ENCODE data around the gene GAN.
"Not testable (repeated sequence)": the region's sequence is repeated elsewhere in the genome, so short reads cannot be mapped to it uniquely, and the experiment has no call there.

GAN gene

GRCh38 chr16:81310045-81310644 lies 4.6 kb upstream of the GAN start:
- no peak for DNase-seq

- no peak for DNase-seq
Observed at GRCh38 chr16:81311762-81312161, 3.0 kb upstream of the GAN start.

- DNase-seq = no peak
Observed at GRCh38 chr16:81313701-81314602, 810 bp upstream of the GAN start.

GRCh38 chr16:81315271-81316175 lies 761 bp downstream of the GAN start:
- DNase-seq = no peak

DNA sequence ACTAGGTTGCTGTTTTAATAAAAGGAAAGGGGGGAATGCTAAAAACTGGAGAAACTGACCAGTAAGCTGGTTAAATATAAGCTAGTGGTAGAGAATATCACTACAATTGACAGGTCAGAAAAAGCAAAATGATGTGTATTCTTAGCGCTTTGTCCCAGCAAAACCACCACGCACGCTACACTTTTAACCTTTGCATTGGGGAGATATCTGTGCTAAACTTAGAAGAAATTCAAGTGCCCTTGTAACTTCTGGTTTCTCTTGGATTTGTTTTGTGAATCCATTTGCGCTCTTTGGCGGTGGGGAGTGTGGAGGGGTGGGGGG lies 1.4 kb downstream of the GAN start:
- no peak for DNase-seq

- DNase-seq = no peak
Observed at GRCh38 chr16:81318711-81319110, 3.9 kb downstream of the GAN start.

DNA sequence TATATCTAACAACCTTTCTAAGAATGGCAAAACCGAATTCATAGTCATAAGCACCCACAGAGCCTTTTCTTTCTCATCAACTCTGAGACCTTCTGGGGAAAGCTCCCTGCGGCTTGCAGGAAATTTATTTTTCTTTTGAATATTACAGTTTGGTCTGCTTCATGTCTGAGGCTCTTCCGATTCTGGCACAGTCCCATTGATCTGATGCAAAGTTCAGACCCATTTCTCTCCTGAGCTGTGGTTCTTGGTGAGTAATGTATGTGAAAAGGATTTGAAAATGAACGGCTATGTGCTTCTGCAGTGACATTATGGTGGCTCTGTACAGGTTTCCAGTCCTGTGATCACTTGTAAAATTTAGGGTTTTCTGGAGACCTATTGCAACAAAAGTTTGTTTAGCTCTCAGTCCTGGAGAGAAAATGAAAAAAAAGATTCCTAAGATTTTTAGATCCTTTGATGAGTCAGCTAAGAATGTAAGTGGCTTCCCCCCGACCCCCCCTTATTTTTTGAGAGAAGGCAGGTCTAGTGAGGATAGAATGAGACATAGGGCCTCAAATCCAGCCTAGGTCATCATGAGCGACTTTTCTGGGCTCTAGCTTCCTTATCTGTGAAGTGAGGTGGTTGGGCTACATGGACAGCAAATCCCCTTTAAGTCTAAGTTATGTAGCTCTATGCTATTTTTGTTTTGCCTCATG lies 4.6 kb downstream of the GAN start:
- no peak for DNase-seq

GRCh38 chr16:81321039-81321438 lies 6.3 kb downstream of the GAN start:
- DNase-seq = no peak

DNA sequence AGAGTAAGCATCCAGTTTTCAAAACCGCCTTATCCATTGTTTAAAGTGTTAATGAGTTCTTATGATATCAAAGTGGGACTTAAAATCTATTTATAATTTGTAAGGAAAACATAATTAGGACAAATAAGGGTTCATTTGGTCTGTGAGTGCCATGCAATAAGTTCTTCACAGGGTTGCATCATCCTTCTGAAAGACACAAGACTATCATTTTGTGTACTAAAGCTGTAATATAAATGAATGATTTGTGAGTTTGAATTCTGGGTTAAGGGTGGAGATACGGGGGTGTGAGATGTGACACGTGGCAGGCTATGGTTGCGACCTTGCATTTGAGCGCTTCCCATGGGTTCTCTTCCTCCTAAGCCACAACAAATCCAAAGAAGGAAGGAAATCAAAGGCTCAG lies 6.8 kb downstream of the GAN start:
- no peak for DNase-seq

DNA sequence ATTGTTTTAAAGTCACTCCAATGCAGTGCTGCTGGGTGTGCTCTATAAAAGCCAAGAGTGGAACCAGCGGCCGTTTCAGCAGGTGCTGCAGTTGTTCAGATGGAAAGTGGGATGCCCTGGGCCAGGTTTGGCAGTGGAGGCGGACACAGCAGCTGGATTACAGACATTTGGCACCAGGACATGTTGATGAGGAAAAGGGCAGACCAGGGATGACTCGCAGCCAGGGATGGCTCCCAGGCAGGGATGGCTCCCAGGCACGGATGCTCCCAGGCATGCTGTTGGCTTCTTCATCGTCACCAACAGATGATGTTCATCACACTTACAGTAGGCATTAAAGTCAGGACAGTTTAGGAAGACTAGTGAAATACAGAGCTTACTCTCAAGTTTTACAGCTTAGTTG lies 10.0 kb downstream of the GAN start:
- DNase-seq = no peak

DNA sequence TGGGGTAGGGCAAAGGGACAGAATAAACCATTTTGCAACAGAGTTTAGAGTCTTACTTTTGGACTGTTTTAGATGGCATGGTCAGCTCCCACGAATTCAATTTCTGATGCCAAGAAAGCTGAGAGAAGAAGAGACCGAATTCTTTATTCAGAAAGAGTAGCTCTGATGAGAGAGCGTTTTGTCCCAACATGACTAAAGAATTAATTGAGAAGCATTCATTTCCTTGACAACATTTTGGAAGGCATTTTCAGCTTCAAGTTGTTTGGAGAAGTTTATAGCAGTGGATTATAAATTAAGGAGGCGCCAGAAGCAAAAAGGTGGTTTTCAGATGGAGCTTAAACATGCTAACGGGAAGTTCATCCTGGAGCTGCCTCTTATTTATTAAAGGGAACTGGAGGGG lies 12.2 kb downstream of the GAN start:
- DNase-seq = no peak

DNA sequence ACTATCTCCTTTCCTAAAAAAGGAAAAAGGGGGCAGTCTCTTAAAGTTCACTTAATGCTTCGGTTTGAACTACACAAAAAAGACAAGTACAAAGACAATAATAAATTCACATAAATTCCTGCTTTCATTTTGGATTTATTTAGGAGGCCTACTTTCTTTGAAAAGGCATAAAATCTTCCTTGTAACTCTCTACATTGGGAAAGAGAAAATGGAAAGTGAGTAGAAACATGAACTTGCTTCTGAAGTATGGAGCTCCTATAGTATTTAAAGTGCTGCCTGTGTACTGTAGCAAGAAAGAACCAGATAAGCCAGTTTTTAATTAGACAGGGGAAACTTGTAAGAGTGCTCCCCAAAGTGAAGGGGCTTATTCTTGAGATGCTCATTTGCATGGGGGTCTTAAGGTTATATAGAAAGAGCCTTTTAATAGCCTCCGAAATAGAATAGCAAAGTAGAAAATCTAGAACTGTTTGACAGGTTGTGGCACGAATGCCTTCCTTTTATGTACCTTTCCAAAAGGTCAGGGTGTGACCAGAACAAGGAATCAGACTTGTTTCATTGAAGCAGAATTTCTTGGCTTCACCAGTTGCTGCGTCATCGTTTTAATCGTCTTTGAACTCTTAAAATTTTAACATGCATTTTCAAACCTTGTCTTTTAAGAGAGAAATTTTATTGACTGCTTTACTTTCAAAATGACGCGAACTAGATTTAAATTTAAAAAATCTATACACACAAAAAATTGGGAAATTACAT lies 12.9 kb downstream of the GAN start:
- no peak for DNase-seq

GRCh38 chr16:81329947-81330346 lies 15.2 kb downstream of the GAN start:
- no peak for DNase-seq

DNA sequence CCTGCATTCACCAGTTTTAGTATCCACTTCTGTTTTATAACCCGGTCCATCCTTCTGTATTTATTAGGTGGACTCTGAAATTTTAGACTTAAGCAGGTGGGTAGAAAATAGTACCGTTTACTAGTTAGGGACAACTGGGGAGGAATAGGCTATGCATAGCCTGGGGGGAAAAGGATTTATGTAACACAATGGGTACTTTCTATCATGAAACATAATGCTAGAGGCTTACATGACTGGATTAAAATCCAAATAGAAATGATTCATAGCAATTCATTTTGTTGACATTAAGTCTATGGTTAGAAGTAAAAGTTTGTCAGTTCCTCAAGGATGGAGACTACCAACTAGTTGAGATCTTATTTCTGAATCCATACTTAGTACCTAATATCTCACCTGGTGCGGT lies 18.6 kb downstream of the GAN start:
- no peak for DNase-seq

DNA sequence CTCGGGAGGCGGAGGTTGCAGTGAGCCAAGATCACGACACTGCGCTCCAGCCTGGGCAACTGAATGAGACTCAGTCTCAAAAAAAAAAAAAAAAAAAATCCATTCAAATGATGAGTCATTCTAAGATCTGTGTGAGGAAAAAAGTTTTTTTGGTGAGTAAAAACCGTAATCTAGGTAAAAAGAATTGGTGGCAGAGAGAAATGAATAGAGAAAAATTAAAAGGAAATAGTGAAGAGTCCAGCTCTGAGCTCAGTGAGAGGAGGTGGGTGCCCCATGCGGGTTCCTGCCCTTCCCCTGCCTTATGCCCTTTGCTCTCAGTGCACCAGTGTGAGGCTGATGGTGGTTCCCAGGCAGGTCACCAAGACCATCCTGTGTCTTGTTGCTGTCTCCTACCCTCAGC lies 20.9 kb downstream of the GAN start:
- no peak for DNase-seq

DNA sequence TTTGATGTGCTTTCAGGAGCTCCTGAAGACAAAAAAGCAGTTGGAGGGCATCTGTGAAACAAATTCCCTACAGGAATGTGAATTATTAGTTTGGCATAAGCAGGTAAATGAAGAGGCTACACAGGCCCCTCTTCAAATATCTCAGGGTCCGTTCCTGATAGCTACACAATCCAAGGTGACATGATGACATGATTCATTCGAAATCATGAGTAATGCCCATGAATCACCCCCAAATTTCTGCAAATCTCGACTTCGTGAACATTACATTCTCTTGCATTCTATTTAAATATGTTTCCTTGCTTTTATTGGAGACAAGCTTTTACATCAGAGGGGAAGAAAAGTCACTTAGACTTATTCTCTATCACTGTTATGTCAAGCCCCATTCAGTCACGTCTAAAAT lies 22.3 kb downstream of the GAN start:
- DNase-seq = no peak

GRCh38 chr16:81345172-81345571 lies 30.4 kb downstream of the GAN start:
- not testable (repeated sequence) for DNase-seq

DNA sequence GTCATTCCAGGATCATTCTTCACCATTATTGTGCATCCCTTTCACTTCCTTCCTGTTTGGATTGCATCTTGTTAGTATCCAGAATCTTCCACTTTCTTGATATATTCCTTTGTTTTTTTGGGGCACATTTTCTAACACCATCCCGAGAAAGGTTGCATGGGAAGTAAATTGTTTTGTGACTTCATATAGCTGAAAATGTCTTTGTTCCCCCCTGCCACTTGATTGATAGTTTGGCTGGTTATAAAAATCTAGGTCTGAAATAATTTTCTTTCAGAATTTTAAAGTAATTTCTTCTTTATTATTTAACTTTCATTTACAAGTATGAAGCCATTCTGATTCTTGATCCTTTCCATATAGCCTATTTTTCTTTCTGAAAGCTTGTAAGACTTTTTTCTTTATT lies 32.7 kb downstream of the GAN start:
- no peak for DNase-seq

DNA sequence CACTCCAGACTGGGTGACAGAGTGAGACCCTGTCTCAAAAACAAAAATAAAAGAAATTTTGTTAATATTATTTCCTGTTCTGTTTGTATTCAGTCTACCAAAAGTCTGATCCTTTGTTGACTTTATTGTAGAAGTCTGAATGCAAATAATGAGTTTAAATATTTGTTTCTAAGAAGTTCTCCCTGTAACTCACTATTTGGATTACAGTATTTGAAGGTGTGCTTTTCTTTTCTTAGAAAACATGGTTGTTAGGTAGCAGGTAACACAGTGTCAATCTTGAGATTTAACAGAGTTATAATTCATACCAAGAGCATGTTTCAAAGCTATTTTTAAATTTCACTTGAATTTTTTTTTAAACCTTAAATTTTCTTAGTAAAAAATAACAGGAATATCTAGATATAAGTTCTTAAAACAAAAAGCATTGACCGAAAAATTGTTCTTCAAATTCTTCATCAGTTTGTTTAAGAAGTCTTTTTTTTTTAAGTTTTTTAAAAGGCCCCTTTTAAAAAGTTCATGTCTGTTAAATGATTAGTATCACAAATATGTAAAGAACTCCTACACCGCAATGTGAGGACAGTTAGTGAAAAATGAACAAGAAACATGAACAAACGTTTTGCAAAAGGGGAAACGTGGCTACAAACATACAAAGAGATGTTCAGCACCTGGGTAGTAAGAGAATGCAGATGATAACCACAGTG lies 35.0 kb downstream of the GAN start:
- DNase-seq = no peak

DNA sequence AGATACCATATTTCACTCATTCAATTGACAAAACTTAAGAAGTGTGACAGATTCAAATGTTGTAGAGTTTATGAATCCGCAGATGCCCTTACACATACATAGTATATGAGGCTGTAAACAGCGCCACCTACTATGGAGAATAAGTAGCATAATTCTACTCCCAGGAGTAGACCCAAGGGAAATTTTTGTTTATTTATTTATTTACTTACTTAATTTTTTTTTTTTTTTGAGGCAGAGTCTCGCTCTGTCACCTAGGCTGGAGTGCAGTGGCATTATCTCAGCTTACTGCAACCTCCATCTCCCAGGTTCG lies 35.5 kb downstream of the GAN start:
- DNase-seq = no peak

DNA sequence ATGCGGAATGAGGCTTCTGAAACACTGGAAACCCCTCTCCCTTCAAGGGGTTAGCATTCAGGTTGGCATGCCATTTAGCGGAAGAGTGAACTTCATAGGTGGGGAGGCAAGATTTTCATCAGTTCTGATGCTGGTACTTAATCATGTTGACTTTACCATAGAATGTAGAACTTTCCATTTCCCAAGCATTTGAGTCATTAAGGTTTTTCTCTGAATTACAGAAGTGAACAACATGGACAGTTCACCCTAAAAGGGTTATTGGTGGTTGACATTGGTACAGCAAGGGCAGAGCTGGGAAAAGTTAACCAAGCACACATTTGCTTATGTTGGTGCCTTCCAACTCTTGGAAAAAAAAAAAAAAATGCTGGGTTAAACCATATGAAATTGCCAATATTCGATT lies 39.1 kb downstream of the GAN start:
- no peak for DNase-seq

- DNase-seq = no peak
Observed at GRCh38 chr16:81357711-81358260, 43.0 kb downstream of the GAN start.

All from NCI-H1694 treated with DMSO at 0.1 percent for 48 hours (cell line).